Stimulated activated CD4-positive, alpha-beta T cell treated with anti-CD3 and anti-CD28 coated beads, Interleukin-1b, Interleukin-23, amount 100 ng/mL, for 24 hours (primary cell): Measurements from ENCODE around the gene SLC26A11.

ENCODE experiments used
- DNase-seq, 4 experiments: peaks; one replicate each; pipeline ENCODE4 v3.0.0-alpha.2; 2020; ENCODE audit warnings: low read depth in 4 of 4, low spot score in 1 of 4

The SLC26A11 gene

DNA sequence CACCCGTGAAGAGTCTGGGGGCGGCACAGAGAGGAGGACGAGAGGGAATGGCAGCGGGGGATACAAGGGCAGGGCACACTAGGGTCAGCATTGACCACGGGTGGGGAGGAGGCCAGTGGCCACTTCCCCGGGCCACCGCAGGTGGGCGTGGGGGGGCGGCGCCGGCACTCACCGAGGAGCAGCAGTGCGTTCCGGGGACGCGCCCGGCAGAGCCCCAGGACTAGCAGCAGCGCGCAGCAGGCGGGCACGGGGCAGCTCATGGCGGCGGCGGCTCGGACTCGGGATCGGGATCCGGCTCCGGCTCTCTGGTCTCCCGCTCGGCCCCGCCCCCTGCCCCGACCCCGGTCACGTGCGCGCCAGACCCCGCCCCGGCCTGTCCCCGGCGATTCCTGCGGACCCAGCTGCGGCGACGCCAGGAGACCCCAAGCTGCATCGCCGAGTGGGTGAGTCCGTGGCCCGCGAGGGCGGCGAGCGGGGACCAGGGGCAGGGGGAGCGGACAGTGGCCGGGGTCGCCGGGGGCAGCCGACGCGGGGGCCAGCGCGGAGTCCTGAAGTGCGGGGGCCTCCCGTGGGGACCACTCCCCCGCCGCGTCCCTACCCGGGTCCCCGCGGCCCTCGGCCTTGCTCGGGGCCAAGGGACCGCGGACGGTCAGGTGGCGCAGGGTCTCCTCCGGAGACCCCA lies at the start of gene SLC26A11, which contains the start of gene SGSH:
Gene SLC26A11, plus strand, starts transcription at position 374 of the 682 bp plus-strand sequence. CDS start 1,134 bp downstream, outside the sequence.
Gene SGSH, minus strand, starts transcription at position 280 of the 682 bp plus-strand sequence. Its CDS starts 20 bp downstream, at position 260.
- peak; percentile 39 to 67 (median 47) for DNase-seq

DNA sequence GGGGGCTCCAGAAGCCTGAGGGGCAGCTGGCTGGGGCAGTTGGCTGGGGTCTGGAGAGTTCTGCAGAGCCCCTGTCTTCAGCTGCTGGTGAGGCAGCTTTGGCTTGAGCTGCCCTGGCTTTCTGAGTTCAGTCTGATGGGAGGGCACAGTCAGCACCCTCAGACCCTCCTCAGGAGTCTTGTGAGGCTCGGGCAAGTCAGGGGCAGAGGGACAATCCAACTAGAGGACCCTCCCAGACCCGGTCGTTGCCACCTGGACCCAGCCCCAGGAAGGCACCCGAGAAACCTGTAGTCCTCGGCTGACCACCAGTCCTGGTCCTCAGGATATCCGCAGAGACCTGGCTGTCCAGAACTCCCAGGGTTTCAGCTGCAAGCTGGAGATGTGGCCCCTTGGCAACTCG lies 48.5 kb upstream of the SLC26A11 start:
- DNase-seq, result no peak

GRCh38 chr17:80173126-80173525 lies 47.1 kb upstream of the SLC26A11 start:
- DNase-seq, result no peak

- no peak for DNase-seq
Measured at GRCh38 chr17:80173916-80174315, 46.3 kb upstream of the SLC26A11 start.

- DNase-seq, result no peak
Measured at GRCh38 chr17:80176757-80177156, 43.5 kb upstream of the SLC26A11 start.

DNA sequence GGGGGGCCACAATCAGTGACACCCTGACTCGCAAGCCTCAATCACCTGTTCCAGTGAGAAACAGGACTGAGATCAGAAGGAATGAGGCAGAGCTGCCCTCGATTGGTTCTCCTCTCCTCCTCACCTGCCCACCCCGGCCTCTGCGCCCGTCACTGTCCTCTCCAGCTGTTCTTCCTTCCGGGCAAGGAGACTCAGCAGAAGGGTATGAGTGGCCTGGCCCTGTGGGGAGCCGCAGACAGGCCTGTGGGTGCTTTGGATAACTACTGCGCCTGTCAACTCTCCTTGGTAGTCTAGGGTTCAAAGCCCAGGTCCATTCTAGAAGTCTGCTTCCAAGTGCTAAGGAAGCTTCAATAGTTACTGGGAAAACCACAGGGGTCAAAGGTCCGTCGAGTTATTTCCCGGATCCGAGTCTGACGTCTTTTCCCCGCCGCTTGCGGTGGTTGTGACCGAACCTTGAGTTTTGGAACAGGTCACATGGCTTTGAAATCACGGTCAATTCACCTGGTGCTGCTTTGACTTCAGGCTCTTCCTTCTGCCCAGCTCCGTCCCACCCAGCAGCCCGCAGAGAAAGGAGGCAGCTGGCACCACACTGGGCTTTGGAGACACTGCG lies 42.1 kb upstream of the SLC26A11 start:
- no peak for DNase-seq

DNA sequence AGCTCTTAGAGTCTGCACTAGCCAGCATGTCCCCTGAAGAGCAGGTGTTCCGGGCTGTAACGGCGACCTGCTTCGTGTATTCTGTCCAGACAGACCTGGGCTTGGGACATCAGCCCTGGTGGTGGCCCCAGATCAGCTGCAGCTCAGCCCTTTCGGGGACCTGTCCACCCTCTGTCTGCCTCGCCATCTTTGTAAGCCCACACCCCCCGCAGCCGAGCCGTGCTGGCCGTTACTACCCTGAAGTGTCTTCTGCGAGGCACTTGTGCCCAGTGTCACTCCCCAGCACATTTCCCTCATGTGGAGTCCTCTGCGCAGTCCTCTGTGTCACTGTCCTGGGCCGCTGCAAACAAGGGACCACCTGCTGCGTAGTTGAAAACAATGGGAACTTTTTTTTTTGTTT lies 40.0 kb upstream of the SLC26A11 start:
- no peak for DNase-seq

DNA sequence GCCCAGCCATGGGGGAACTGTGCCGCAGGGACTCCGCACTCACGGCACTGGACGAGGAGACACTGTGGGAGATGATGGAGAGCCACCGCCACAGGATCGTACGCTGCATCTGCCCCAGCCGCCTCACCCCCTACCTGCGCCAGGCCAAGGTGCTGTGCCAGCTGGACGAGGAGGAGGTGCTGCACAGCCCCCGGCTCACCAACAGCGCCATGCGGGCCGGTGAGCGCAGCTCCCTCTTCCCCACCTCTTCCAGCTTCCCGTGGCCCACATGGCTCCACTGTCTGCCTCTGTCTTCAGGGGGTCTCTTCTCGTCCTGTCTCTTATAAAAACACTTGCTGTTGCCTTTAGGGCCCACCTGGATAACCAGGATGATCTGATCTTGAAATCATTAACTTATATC lies 38.8 kb upstream of the SLC26A11 start:
- DNase-seq, result no peak

- no peak for DNase-seq
Measured at GRCh38 chr17:80182118-80182844, 37.9 kb upstream of the SLC26A11 start.

DNA sequence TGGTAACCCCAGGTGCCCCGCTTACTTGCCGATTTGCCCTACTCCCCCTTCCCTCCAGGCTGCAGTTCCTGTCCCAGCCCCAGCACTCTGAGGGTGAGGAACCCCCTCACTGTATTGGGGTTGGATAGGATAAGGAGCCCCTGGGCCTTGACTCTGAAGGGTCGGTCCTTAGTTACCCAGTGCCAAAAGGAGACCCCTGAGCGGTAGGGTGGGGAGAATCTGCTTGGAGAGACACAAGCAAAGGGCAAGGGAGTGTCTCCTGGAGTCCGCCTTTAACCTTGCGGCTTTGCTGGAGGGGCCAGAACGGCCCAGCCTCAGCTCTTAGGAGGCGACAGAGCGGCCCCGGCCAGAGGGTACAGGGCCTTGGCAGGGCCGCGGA lies 37.4 kb upstream of the SLC26A11 start:
- DNase-seq, result no peak

DNA sequence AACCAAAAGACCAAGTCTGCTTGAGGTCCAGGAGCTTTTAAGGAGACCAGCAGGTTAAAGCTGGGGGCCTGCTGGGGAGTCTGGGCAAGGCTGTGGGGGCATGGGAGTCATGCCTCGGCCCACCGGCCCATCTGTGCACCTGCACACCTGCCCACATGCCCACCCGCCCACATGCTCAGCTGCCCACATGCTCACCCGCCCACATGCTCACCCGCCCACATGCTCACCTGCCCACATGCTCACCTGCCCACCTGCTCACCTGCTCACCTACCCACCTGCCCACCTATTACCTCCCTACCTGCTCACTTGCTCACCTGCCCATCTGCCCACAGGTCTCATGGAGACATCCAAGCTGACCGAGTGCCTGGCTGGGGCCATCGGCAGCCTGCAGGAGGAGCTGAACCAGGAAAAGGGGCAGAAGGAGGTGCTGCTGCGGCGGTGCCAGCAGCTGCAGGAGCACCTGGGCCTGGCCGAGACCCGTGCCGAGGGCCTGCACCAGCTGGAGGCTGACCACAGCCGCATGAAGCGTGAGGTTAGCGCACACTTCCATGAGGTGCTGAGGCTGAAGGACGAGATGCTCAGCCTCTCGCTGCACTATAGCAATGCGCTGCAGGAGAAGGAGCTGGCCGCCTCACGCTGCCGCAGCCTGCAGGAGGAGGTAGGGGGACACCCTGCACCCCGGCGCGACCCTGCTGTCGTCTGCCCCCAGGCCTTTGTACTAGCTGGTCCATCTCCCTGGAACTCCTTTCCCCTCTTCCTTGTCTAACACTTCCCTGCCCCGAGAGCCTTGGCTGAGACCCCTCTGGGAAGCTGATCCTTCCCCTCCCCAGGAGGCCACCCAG lies 36.4 kb upstream of the SLC26A11 start:
- no peak for DNase-seq

GRCh38 chr17:80184423-80184714 lies 35.9 kb upstream of the SLC26A11 start:
- no peak for DNase-seq

- no peak for DNase-seq
Measured at GRCh38 chr17:80185968-80186367, 34.3 kb upstream of the SLC26A11 start.

GRCh38 chr17:80187090-80187489 lies 33.1 kb upstream of the SLC26A11 start:
- no peak for DNase-seq

- DNase-seq, result no peak
Measured at GRCh38 chr17:80187515-80187941, 32.7 kb upstream of the SLC26A11 start.

- DNase-seq, result no peak
Measured at GRCh38 chr17:80189611-80190010, 30.6 kb upstream of the SLC26A11 start.

GRCh38 chr17:80190716-80191115 lies 29.5 kb upstream of the SLC26A11 start:
- DNase-seq, result no peak

GRCh38 chr17:80191192-80191591 lies 29.0 kb upstream of the SLC26A11 start:
- no peak for DNase-seq

DNA sequence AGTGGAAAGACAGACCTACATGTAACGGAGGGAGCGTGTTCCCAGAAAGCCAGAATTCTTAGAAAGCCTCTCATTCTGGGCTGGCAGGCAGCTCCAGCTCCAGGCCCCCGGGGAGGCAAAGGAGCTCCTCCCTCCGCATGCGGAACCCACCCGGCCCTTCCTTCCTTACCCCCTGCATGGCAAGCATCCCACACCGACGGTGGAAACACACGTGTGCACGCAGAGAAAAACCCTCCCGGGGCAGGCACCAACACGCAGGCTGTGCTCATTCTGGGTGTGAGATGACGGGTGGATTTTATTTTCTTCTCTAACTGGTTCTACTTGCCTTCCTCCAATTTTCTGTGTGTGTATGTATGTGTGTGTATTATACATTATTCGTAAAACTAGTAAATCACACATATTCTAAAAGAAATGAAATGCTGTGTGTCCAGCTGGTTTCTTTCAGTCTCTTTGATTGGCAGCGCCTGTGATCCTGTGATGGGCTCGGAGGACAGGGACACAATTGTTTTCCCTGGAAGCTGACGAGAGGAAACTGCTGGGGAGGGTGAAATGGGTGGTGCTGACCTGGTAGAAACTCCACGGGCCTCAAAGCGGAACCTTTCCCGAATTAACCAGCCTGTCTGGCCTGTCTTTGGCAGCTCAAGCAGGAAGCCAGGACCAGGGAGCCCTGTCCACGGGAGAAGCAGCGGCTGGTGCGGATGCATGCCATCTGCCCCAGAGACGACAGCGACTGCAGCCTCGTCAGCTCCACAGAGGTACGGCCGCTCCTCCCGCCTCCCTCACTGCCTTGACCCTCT lies 28.2 kb upstream of the SLC26A11 start:
- DNase-seq, result no peak

DNA sequence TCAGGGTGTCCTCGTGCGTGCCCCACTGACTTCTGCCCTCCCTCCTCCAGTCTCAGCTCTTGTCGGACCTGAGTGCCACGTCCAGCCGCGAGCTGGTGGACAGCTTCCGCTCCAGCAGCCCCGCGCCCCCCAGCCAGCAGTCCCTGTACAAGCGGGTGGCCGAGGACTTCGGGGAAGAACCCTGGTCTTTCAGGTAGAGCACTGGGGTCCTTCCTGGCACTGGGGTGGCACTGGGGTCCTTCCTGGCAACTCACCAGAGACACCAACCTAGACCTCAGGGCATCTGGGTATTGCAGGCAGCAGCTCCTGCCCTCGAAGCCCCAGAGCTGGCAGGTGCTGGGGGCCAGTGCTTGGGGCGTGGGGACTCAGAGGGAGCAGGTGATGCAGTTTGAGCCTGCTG lies 25.1 kb upstream of the SLC26A11 start:
- DNase-seq, result no peak
